B cell (primary cell): ENCODE measurements around the gene MYB. TPM values are rescaled to one million over a fixed set of nuclear protein-coding genes. Genes with fewer than 3 reads are reported as not detected.

ENCODE experiments used
- ATAC-seq: fragments of 200-7000 bp; cut with Tn5 transposase; one replicate; pipeline ENCODE4 v1.10.0; 2021; ENCODE audit warnings: low read depth, mild to moderate bottlenecking, moderate number of reproducible peaks, moderate library complexity
- CTCF ChIA-PET: fragments of 350-600 bp; sonication (Branson Sonifier 250); formaldehyde crosslinking; loops from one replicate; lab custom pipeline; 2021; ENCODE audit warnings: antibody characterized with exemption, inconsistent platforms; lab: Charles Lee
- POLR2A ChIA-PET: fragments of 350-600 bp; sonication (Branson Sonifier 250); formaldehyde crosslinking; loops from one replicate; lab custom pipeline; 2021; ENCODE audit warnings: antibody characterized with exemption; lab: Charles Lee
- DNase-seq: peaks from one replicate; pipeline ENCODE4 v3.0.0; 2013
- H2AFZ ChIP-seq: 2 replicates; pipeline ENCODE4 v1.6.1; 2012; ENCODE audit warnings: mild to moderate bottlenecking, low read depth, low read length; ENCODE audit not compliant: insufficient read depth, poor library complexity, severe bottlenecking
- H3K27ac ChIP-seq, 2 donors: 1 replicate in 1 of 2; 2 replicates in 1 of 2; pipeline ENCODE4 v1.5.1; 2012 to 2013; ENCODE audit warnings: low read length in 2 of 2, mild to moderate bottlenecking in 2 of 2, moderate library complexity in 1 of 2
- H3K27me3 ChIP-seq, 4 experiments: fragments of 200-600 bp in 1 of 4; sonication (generic) in 1 of 4; replicated peaks in 1 of 4; 1 replicate in 2 of 4; 2 replicates in 2 of 4; pipeline versions ENCODE4 v1.6.1 to v1.7.0; 2013 to 2016; ENCODE audit warnings: low read length in 3 of 4, mild to moderate bottlenecking in 2 of 4, mixed read lengths in 1 of 4, moderate library complexity in 1 of 4; ENCODE audit not compliant: insufficient read depth in 4 of 4, control insufficient read depth in 3 of 4; ENCODE audit errors: control extremely low read depth in 1 of 4
- H3K36me3 ChIP-seq, 2 experiments: replicated peaks in 1 of 2; 1 replicate in 1 of 2; 2 replicates in 1 of 2; pipeline versions ENCODE4 v1.6.1 to v1.7.1; 2013; ENCODE audit warnings: low read length in 1 of 2; ENCODE audit not compliant: insufficient read depth in 2 of 2, control insufficient read depth in 1 of 2; ENCODE audit errors: control extremely low read depth in 1 of 2, extremely low read depth in 1 of 2
- H3K4me1 ChIP-seq, 2 donors: fragments of 200-600 bp in 1 of 2; sonication (generic) in 1 of 2; 1 replicate in 1 of 2; 2 replicates in 1 of 2; pipeline versions ENCODE4 v1.5.1 to v1.6.1; 2013 to 2017; ENCODE audit warnings: low read length in 2 of 2; ENCODE audit not compliant: control insufficient read depth in 2 of 2, insufficient read depth in 2 of 2
- H3K4me2 ChIP-seq: replicated peaks from 2 replicates; pipeline ENCODE3; 2012; ENCODE audit warnings: mild to moderate bottlenecking, low read depth, low read length; ENCODE audit not compliant: poor library complexity, severe bottlenecking
- H3K4me3 ChIP-seq, 5 experiments: fragments of 200-600 bp in 1 of 5; sonication (generic) in 1 of 5; 1 replicate in 3 of 5; 2 replicates in 2 of 5; pipeline versions ENCODE4 v1.5.1 to v1.7.0; 2011 to 2016; ENCODE audit warnings: low read length in 4 of 5, mild to moderate bottlenecking in 4 of 5, low read depth in 2 of 5, control low read depth in 1 of 5, moderate library complexity in 1 of 5; ENCODE audit not compliant: insufficient read depth in 1 of 5; ENCODE audit errors: control extremely low read depth in 1 of 5, extremely low read depth in 1 of 5
- H3K79me2 ChIP-seq: fragments of 200-600 bp; sonication (generic); one replicate; pipeline ENCODE4 v1.6.0; 2016; ENCODE audit warnings: low read length; ENCODE audit not compliant: control insufficient read depth, insufficient read depth
- H3K9ac ChIP-seq: fragments of 200-600 bp; sonication (generic); 2 replicates; pipeline ENCODE4 v1.6.1; 2017; ENCODE audit warnings: mild to moderate bottlenecking, low read length, moderate library complexity
- H3K9me3 ChIP-seq, 3 donors: one replicate each; pipeline versions ENCODE4 v1.6.1 to v1.7.1; 2013; ENCODE audit warnings: low read length in 2 of 3; ENCODE audit not compliant: control insufficient read depth in 2 of 3, insufficient read depth in 1 of 3; ENCODE audit errors: control extremely low read depth in 1 of 3
- H4K20me1 ChIP-seq: 2 replicates; pipeline ENCODE4 v1.6.0; 2012; ENCODE audit warnings: mild to moderate bottlenecking, low read length; ENCODE audit not compliant: insufficient read depth, control insufficient read depth, poor library complexity, severe bottlenecking
- H3K27ac Mint-ChIP-seq: one replicate; pipeline ENCODE4 v1.8.0; 2021; ENCODE audit warnings: mixed read lengths
- H3K27me3 Mint-ChIP-seq: one replicate; pipeline ENCODE4 v1.8.0; 2021; ENCODE audit warnings: mixed read lengths
- H3K4me1 Mint-ChIP-seq: one replicate; pipeline ENCODE4 v1.8.0; 2021; ENCODE audit warnings: mixed read lengths
- H3K4me3 Mint-ChIP-seq: one replicate; pipeline ENCODE4 v1.8.0; 2021; ENCODE audit warnings: mixed read lengths
- H3K9me3 Mint-ChIP-seq: one replicate; pipeline ENCODE4 v1.8.0; 2022; ENCODE audit warnings: mixed read lengths; ENCODE audit not compliant: insufficient read depth
- CTCF ChIP-seq: fragments of 200-600 bp; IDR thresholded peaks from one replicate; pipeline ENCODE4 v1.8.0; 2022; ENCODE audit warnings: antibody characterized with exemption, mild to moderate bottlenecking
- EZH2 ChIP-seq: IDR thresholded peaks from 2 replicates; pipeline ENCODE4 v1.6.1; 2012; ENCODE audit warnings: borderline replicate concordance, low read depth, mild to moderate bottlenecking, moderate library complexity, low read length; ENCODE audit not compliant: insufficient read depth, poor library complexity, severe bottlenecking
- WGBS: methylation state at CpG from one replicate; pipeline ENCODE4 v1.1.5; 2013; ENCODE audit warnings: missing lambda C conversion rate; ENCODE audit not compliant: insufficient coverage; 5-methylcytosine and 5-hydroxymethylcytosine counted together
- intact Hi-C: fragments of 100-400 bp; cut with micrococcal nuclease; formaldehyde crosslinking; loops from one replicate; pipeline ENCODE4 v1.10.0; 2022
- polyA plus RNA-seq: library from polyadenylated mRNA; depleted of rRNA; stranded (reverse); fragments of >200 nt; gene quantifications from 2 replicates; pipeline ENCODE4 v1.2.3, GENCODE V29; 2012
- total RNA-seq, 2 donors: library from RNA; stranded (reverse); fragments of 120-200 nt in 1 of 2; gene quantifications; 1 replicate in 1 of 2; 2 replicates in 1 of 2; pipeline versions ENCODE4 v1.2.3 to v1.2.4, GENCODE V29; 2013 to 2022

The MYB gene
- total and polyA plus RNA-seq, 2 donors (not counting 1 experiment from before 2014, with no cell fraction given): 0.46 to 1.4 TPM

DNA sequence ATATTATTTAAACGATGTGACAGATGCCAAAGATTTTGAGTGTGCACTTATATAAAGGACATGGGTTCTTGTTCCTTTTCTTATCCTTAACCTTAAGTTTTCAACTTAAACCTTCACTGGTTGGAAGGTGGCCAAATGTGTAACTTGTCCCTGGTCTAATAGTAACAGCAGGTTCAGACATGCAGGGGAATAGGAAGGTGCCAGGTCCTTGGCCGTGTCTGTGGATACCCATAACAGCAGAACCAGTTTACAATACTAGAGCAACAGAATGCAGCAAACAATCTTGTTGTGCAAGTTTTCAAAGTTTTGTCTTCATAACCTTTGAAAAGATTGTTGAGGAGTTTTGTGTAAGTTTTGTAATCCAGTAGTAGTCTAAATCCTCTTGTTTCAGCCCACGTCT lies 4.4 kb downstream of the MYB start:
- no CpG with 5 or more reads among the region's 3 CpGs for WGBS
- no peak for TF ChIP-seq CTCF
- TF ChIP-seq EZH2: no peak
- Histone ChIP-seq H3K27ac (no peak overlapping the region), H3K79me2 (peaks cover 4% of the 10 kb centered on the region), H3K36me3 (no peaks in the 10 kb centered on the region), H3K9me3 (no peaks in the 10 kb centered on the region), H3K4me1 (peaks cover 9 to 23% of the 10 kb centered on the region in 2 donors), H3K4me2 (no peak overlapping the region), H3K4me3 (no peak overlapping the region), H3K9ac (no peak overlapping the region), H2AFZ (no peak overlapping the region), H3K27me3 (peaks cover 0 to 17% (median 1%) of the 10 kb centered on the region in 4 experiments), H4K20me1 (no peaks in the 10 kb centered on the region)
- CTCF ChIA-PET: interaction anchor here (3.4 kb wide), 1 partner anchor 41 kb away, joined by 34 read pairs; no protein-coding TSS in a partner anchor
- intact Hi-C loops: loop anchor here (10.0 kb wide), 3 partner anchors 699 to 1099 kb away; partner anchors contain the start of gene BCLAF1
- DNase-seq (no peak), ATAC-seq (no peak)
- Mint-ChIP-seq H3K27me3 (peaks cover 6% of the 10 kb centered on the region), H3K4me3 (no peak overlapping the region), H3K27ac (peak overlapping the region; percentile 4), H3K4me1 (peaks cover 17% of the 10 kb centered on the region), H3K9me3 (no peaks in the 10 kb centered on the region)
- POLR2A ChIA-PET: no interaction called here

DNA sequence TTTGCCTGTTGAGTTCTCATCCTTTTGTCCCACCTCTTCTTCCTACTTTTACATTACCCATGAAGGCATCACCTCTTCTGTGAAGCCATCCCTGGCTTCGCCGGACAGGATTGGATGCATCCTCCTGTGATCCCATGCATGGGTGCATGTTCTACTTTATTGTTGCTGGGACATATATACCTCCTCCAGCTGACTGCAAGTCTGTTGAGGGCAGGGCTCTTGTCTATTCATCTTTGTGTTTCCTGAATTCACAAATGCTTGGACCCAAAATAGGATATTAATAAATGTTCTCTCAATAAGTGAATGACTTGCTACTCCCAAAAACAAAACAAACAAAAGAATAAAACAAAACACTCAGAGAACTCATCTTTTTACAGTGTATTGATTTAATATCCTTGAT lies 5.1 kb downstream of the MYB start:
- no peak for TF ChIP-seq CTCF
- no peak for TF ChIP-seq EZH2
- Histone ChIP-seq H3K36me3 (no peaks in the 10 kb centered on the region), H2AFZ (no peak overlapping the region), H3K27me3 (peaks cover 0 to 17% (median 1%) of the 10 kb centered on the region in 4 experiments), H4K20me1 (no peaks in the 10 kb centered on the region), H3K9ac (no peak overlapping the region), H3K4me1 (peaks cover 11 to 28% of the 10 kb centered on the region in 2 donors), H3K4me3 (no peak overlapping the region), H3K27ac (no peak overlapping the region), H3K9me3 (no peaks in the 10 kb centered on the region), H3K4me2 (no peak overlapping the region), H3K79me2 (peaks cover 4% of the 10 kb centered on the region)
- peaks cover 19% of the 10 kb centered on the region for H3K4me1 Mint-ChIP-seq
- H3K9me3 Mint-ChIP-seq: no peaks in the 10 kb centered on the region
- WGBS: no CpG with 5 or more reads among the region's 2 CpGs
- intact Hi-C loops: loop anchor here (10.0 kb wide), 3 partner anchors 699 to 1099 kb away; partner anchors contain the start of gene BCLAF1
- DNase-seq (no peak), ATAC-seq (no peak)
- no peak overlapping the region for H3K4me3 Mint-ChIP-seq
- POLR2A ChIA-PET: no interaction called here
- peaks cover 6% of the 10 kb centered on the region for H3K27me3 Mint-ChIP-seq
- CTCF ChIA-PET: no interaction called here
- H3K27ac Mint-ChIP-seq: peak overlapping the region; percentile 12
